IPS-NIHi11 (cell line): ENCODE data around the gene PLAGL2.
"Not testable (repeated sequence)": the region's sequence is repeated elsewhere in the genome, so short reads cannot be mapped to it uniquely, and the experiment has no call there.

Source experiments
- DNase-seq: peaks from one replicate; pipeline ENCODE4 v3.0.0; 2012; ENCODE audit warnings: mixed read lengths, low spot score

The PLAGL2 gene, protein sequence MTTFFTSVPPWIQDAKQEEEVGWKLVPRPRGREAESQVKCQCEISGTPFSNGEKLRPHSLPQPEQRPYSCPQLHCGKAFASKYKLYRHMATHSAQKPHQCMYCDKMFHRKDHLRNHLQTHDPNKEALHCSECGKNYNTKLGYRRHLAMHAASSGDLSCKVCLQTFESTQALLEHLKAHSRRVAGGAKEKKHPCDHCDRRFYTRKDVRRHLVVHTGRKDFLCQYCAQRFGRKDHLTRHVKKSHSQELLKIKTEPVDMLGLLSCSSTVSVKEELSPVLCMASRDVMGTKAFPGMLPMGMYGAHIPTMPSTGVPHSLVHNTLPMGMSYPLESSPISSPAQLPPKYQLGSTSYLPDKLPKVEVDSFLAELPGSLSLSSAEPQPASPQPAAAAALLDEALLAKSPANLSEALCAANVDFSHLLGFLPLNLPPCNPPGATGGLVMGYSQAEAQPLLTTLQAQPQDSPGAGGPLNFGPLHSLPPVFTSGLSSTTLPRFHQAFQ

GRCh38 chr20:32207626-32208498, at the start of gene PLAGL2, which contains the start of gene POFUT1:
TSS of gene PLAGL2 (minus strand) at chr20:32207743. CDS start at chr20:32202178, 5,565 bp downstream.
TSS of gene POFUT1 (plus strand) at chr20:32207880. CDS start at chr20:32207942, 62 bp downstream.
- peak; percentile 100 for DNase-seq

DNA sequence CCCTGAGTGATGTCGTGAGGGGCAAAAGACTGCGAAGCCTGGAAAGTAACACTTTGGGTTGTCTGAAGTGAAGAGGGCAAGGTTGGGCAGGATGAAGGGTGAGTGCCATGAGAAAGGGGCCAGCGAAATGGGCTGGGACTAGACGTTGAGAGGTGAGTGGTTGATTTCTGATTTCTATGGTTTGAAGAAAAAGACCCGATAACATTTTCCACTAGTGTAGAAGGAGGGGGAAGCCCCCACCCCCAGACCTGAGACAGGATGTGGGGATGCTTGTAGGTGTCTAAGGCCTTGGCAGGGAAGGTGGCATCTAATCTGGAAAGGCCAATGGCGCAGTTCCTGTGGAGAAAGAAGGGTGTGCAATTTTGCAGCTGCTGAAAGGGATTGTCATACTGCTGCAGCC, 44.6 kb upstream of the PLAGL2 start:
- no peak for DNase-seq

GRCh38 chr20:32251470-32251869, 43.9 kb upstream of the PLAGL2 start:
- no peak for DNase-seq

- DNase-seq: no peak
These were observed 41.6 kb upstream of the PLAGL2 start for GRCh38 chr20:32249030-32249738.

GRCh38 chr20:32248043-32248442, 40.5 kb upstream of the PLAGL2 start:
- no peak for DNase-seq

GRCh38 chr20:32246208-32246607, 38.7 kb upstream of the PLAGL2 start:
- not testable (repeated sequence) for DNase-seq

- no peak for DNase-seq
These were observed 37.4 kb upstream of the PLAGL2 start for GRCh38 chr20:32244959-32245358.

- no peak for DNase-seq
These were observed 36.7 kb upstream of the PLAGL2 start for GRCh38 chr20:32244150-32244823.

- DNase-seq: no peak
These were observed 34.3 kb upstream of the PLAGL2 start for GRCh38 chr20:32241807-32242206.

DNA sequence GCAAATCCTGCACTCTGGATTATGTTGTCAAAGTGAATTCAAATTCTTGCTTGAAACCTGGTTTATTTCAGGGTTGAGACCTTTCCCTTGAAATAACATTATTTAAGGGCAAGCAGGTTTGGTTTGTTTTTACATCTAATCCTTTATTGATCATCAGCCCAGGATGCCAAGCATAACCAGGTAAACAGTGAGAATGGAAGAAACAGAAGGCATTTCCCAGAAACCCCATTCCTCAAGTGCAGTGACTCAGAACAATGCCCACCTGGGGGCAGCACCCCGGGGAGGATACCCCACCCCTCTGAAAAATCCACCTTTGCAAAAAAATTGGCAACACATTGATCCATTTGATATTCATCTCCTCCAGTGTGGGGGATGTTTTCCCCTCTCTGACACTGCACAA, 32.7 kb upstream of the PLAGL2 start:
- DNase-seq: peak; percentile 34

GRCh38 chr20:32238483-32239425, 31.2 kb upstream of the PLAGL2 start:
- DNase-seq: no peak

GRCh38 chr20:32237419-32237818, 29.9 kb upstream of the PLAGL2 start:
- DNase-seq: no peak

GRCh38 chr20:32236819-32237218, 29.3 kb upstream of the PLAGL2 start:
- no peak for DNase-seq

- DNase-seq: no peak
These were observed 28.5 kb upstream of the PLAGL2 start for GRCh38 chr20:32236048-32236533.

- no peak for DNase-seq
These were observed 27.9 kb upstream of the PLAGL2 start for GRCh38 chr20:32235331-32236047.

DNA sequence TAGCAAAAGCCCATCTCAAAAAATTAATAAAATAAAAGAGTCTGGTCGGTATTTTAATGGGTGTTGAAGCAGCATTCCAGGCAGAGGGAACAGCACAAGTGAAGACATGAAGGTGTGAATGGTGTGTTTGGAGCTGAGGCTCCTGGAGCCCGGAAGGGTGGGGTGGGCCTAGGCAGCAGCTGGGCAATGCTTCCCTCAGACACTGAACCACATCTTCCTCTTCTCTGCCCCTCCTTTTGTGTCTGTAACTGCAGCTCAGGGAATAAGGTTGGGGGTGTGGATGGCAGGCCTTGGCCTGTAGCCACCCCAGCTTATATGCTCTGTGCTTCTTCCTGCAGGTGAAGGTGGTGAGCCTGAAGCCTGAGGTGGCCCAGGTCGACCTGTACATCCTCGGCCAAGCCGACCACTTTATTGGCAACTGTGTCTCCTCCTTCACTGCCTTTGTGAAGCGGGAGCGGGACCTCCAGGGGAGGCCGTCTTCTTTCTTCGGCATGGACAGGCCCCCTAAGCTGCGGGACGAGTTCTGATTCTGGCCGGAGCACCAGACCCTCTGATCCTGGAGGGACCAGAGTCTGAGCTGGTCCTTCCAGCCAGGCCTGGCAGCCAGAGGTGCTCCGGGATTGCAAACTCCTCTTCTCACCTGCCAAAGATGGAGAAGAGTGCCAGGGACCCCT, 26.7 kb upstream of the PLAGL2 start:
- DNase-seq: no peak

GRCh38 chr20:32233286-32233685, 25.7 kb upstream of the PLAGL2 start:
- DNase-seq: no peak

DNA sequence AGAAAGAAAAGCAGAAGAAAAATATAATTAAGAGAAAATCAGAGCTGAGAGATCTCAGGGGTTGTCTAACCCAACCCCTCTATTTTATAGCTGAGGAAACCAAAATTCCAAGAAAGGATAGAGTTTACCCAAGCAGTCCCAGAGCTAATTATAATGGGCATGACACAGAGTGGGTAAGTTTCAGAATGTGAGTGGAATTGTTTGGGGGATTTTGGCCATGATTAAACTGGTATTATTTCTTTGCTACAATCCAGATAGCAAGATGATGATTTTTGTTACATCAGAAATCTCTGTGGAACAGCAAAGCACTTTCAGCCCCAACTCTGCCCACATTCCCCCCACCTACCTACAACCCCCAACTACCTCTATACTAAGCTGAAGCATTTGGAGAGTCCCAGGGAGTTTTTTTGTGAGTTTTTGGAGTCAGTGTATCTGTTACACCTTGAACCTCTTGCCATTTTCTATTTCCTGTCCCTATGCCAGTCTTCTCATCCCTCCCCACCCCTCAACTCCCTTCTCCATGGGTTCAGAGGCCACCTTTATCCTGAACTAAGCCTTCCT, 24.9 kb upstream of the PLAGL2 start:
- DNase-seq: no peak

DNA sequence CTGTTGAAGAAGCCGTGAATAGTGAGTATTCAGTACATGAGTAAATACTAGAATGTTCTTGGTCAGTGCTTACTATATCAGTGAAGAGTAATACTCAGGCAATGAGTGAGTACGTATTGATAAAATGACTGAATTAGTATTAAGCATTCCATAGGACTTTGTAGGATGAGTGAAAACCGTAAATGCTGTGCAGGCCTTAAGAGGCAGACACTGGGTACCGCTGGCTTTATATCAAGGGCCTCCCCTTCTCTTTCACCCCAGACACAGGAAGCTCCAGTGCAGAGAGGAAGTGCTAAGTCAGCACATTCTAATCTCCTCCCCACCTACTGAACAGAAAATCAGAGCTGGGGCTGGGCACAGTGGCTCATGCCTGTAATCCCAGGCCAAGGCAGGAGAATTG, 24.3 kb upstream of the PLAGL2 start:
- no peak for DNase-seq
